Left hindlimb (tissue), 1 donor: ENCODE measurements around the gene PER3.
"Not testable (repeated sequence)": the region's sequence is repeated elsewhere in the genome, so short reads cannot be mapped to it uniquely, and the experiment has no call there.

Experiments
- DNase-seq: peaks from one replicate; pipeline ENCODE4 v3.0.0-alpha.2; 2018

Gene PER3

GRCh38 chr1:7780976-7781375 lies 3.1 kb upstream of the PER3 start:
- DNase-seq, result no peak

- no peak for DNase-seq
Measured at GRCh38 chr1:7781501-7781900, 2.6 kb upstream of the PER3 start.

DNA sequence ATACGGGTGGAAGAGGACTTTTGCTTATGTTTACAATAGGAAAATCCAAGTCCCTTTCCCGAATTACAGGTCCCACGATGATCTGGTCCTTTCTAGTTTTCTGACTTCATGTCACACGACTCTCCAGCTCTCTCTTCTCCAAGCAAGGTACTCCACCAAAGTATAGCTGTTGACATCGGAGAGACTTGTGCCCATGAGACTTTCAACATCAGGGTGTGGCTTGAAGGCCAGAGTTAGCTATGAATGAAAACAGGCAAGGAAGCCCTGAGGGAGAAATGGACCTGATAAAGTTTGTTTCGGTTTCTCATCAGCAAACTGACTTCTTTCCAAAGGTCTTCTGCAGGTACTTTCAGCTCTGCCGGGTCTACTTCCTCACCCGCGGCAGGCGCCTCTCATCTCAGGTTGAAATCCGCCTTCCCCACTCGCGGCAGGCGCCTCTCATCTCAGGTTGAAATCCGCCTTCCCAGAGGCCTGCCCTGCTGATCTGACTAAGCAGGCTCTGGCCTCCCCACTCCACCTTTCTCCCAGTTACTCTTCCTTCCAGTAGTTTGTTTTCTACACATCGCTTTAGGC lies 2.1 kb upstream of the PER3 start:
- DNase-seq, result no peak

- no peak for DNase-seq
Measured at GRCh38 chr1:7783178-7783711, 846 bp upstream of the PER3 start.

DNA sequence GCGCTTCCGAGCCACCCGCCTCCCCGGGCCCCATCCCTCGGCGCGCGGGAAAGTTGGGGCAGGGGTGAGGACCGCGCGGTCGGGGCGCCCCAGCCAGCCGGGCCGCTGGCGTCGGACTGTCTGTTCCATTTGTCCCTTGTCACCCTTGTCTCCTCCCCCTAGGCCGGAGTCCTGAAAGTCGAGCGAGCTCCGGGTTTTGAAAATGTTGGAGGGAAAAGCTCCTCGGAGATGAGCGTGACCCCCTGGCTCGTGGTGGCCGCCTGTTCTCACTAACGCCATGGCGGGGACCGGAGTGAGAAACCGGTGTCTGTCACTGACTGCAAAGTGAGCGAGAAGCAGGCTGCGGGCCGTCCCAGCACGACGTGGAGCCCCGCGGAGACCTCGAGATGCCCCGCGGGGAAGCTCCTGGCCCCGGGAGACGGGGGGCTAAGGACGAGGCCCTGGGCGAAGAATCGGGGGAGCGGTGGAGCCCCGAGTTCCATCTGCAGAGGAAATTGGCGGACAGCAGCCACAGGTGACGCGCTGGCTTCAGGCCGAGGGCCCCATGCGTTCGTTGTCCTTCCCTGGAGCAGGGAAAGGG lies 491 bp downstream of the PER3 start:
- peak; percentile 31 for DNase-seq

DNA sequence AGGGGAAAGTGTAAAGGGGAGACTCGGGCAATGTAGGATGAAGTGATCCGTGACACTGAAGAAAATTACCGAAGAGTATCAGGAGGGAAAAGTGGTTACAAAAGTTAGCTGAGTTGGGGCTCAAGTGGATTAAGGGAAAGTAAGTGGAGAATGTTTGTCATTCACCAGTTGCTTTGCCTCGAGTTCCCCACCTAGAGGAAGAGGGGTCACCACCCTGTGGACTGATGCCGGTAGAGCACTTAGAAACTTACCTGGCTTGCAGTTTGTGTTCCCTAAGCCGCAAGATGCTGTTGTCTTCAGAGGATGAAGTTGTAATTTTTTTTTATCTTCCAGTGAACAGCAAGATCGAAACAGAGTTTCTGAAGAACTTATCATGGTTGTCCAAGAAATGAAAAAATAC lies 1.0 kb downstream of the PER3 start:
- no peak for DNase-seq

- no peak for DNase-seq
Measured at GRCh38 chr1:7786795-7787194, 2.7 kb downstream of the PER3 start.

GRCh38 chr1:7789828-7790227 lies 5.7 kb downstream of the PER3 start:
- DNase-seq, result no peak

DNA sequence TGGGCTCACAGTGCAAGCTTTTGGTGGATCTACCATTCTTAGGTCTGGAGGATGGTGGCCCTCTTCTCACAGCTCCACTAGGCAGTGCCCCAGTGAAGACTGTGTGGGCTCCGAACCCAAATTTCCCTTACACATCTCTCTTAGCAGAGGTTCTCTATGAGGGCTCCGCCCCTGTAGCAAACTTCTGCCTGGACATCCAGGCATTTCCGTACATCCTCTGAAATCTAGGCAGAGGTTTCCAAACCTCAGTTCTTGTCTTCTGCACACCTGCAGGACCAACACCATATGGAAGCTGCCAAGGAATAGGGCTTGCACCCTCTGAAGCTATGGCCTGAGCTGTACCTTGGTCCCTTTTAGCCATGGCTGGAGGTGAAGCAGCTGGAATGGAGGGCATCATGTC lies 6.9 kb downstream of the PER3 start:
- DNase-seq, result not testable (repeated sequence)

- DNase-seq, result no peak
Measured at GRCh38 chr1:7795406-7795805, 11.3 kb downstream of the PER3 start.

DNA sequence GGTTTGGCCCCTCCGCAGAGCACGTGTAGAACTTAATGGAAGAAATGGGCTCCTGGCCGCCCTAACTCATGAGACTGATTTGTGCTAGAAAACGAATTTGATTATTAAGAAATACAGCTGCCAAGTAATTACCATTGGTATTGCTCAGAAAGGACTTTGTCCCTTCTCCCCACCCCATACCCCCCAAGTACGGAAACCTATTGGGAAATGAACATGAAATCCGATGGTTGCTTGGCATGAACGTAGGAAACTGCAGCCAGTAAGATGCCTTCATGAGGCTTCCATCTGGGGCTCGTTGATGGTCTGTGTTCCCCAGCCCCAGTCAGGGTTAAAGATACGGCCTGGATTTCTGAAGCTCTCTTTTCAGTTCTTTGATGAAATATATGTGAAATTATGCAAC lies 21.4 kb downstream of the PER3 start:
- DNase-seq, result no peak

DNA sequence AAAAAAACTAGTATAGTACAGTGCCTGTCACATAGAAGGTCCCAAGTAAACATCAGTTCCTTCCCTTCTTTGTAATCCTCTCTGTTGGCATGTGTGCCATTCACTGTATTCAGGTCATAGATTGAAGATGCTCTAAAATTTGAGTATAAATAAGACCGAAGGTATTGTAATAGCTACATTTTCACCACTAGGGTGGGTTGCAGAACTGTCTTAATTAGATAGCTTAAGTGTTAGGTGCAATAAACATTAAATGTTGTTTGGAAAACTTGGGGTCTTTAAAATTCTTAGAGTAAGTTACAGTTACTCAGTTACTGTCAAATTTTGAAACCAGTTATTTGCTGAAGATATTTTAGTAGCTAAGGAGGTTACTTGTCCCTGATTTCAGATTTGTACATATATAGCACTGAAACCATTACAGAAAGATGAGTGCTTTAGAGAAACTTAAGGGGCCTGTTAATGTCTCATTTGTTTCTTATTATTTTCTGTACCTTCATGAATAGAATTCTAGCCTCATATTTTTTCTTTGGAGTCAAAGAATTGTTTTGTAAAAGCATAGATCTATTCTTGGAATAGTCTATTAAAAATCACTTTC lies 24.3 kb downstream of the PER3 start:
- no peak for DNase-seq

DNA sequence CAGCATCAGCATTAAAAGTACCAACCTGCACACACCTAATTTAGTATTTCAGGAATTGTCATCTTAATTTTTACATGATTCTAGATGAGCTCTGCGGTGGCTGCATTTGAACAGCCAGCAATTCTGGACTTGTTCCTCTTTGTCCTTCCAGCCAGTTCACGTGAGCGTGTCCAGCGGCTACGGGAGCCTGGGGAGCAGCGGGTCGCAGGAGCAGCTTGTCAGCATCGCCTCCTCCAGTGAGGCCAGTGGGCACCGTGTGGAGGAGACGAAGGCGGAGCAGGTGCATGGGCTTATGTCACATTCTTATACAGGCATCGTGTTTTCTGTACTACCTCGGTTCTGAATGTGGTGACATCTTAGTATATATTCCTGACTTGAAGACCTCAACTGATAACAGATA lies 25.7 kb downstream of the PER3 start:
- no peak for DNase-seq

- no peak for DNase-seq
Measured at GRCh38 chr1:7810395-7810794, 26.3 kb downstream of the PER3 start.

DNA sequence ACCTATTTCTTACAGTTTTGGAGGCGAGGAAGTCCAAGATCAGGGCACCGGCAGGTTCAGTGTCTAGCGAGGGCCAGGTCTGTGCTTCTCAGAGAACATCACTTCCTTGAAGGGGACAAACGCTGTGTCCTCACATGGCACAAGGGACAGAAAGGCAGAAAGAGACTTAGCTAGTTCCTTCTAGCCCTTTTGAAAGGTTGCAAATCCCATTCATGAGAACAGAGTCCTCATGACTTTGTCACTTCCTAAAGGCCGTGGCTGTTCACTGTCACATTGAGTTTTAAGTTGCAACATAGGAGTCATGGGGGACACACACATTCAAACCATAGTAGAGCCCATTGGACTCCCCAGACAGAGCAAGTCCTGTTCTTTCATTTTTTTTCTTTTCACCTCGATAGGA lies 27.4 kb downstream of the PER3 start:
- DNase-seq, result no peak

DNA sequence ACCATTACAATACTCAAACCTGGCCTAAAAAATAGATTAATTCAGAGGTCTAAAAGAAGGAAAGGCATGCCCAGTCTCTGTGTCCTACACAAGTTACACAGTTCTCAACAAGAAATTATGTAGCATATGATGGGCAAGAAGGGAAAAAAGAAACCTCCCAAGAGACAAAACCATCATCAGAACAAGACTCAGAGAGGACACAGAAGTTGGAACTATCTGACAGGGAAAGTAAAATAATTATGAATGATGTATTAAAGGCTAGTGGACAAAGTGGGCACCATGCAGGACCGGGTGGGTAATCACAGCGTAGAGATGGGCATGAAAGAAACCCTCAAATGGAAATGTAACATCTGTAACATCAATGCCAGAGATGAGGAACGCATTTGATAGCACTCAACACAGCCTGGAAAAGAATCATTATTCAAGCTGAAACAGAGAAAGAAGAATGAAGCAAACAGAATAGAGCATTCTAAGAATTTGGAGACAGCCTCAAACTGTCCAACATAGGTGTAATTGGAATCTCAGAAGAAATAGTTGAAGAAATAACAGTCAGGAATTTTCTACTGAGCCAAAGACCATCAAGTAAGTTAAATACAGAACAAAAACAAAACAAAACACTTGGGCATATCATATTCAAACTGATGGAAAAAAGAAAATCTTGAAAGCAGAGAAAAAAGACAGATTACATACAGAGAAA lies 29.7 kb downstream of the PER3 start:
- no peak for DNase-seq

- no peak for DNase-seq
Measured at GRCh38 chr1:7821282-7821681, 37.2 kb downstream of the PER3 start.

DNA sequence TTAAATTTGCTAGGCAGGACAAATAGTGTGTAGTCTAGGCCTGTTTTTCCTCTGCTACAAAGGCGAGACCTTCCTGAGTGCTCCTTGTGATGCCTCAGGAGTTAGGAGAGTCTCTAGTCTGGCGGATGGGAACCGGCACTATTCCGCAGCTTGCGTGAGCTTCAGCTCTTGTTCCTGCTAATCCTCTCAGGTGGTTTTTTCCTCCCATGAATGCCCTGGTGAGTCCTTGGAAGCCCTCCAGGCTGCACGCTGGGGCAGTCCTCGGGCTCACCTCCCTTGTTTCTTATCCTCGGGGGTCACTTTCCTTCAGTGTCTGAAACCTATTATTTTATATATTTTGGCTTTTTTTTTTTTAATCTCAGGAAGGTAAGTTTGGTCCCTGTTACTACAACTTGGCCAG lies 40.6 kb downstream of the PER3 start:
- no peak for DNase-seq

DNA sequence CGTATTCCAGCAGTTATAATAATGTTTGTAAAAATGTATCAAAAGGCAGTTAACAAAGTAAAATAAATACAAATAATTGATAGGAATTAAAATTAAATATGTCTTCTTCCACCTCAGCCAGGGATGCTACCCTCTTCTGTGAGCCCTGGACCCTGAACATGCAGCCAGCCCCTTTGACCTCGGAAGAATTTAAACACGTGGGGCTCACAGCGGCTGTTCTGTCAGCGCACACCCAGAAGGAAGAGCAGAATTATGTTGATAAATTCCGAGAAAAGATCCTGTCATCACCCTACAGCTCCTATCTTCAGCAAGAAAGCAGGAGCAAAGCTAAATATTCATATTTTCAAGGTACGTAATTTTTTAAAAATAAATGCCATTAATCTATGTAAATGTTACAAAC lies 42.3 kb downstream of the PER3 start:
- DNase-seq, result no peak

GRCh38 chr1:7827126-7827955 lies 43.2 kb downstream of the PER3 start:
- peak; percentile 53 for DNase-seq

- DNase-seq, result no peak
Measured at GRCh38 chr1:7831458-7831857, 47.4 kb downstream of the PER3 start.

DNA sequence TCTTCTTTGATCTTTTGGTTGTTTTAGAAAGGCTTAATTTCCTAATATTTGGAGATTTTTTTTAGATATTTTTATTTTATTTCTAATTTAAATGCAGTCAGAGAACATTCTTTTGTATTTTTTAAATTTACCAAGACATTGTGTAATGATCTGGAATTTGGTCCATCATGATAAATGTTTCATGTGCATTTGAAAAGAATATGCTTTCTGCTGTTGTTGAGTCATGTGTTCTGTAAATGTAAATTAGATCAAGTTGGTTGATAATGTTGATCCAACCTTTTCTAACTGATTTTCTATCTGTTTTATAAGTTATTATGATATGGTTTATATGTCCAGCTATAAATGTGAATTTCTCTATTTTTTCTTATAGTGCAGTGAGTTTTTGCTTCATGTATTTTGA lies 48.9 kb downstream of the PER3 start:
- no peak for DNase-seq

GRCh38 chr1:7838714-7839113 lies 54.6 kb downstream of the PER3 start:
- no peak for DNase-seq
